GM23338 (cell line): Measurements from ENCODE around the gene AOPEP. TPM values are rescaled to one million over a fixed set of nuclear protein-coding genes. Genes with fewer than 3 reads are reported as not detected.

ENCODE experiments used
- ATAC-seq: fragments of 200-7000 bp; cut with Tn5 transposase; 3 replicates; pipeline ENCODE4 v1.9.1; 2020
- DNase-seq: peaks from one replicate; pipeline ENCODE4 v3.0.0-alpha.2; 2015; ENCODE audit warnings: low spot score
- H2AFZ ChIP-seq: fragments of 200-600 bp; sonication (generic); 2 replicates; pipeline ENCODE4 v1.8.0; 2016; ENCODE audit warnings: antibody characterized with exemption, mild to moderate bottlenecking, moderate library complexity
- H3F3A ChIP-seq: fragments of 200-600 bp; sonication (generic); replicated peaks from 2 replicates; pipeline ENCODE4 v1.8.0; 2017; ENCODE audit warnings: antibody characterized with exemption, mixed run types, low read depth
- H3K27ac ChIP-seq: fragments of 200-600 bp; sonication (generic); 2 replicates; pipeline ENCODE4 v1.6.1; 2016; ENCODE audit warnings: low read depth
- H3K27me3 ChIP-seq: fragments of 200-600 bp; sonication (generic); 2 replicates; pipeline ENCODE4 v1.8.0; 2016; ENCODE audit warnings: mild to moderate bottlenecking, mixed run types, moderate library complexity; ENCODE audit not compliant: insufficient read depth
- H3K36me3 ChIP-seq: fragments of 200-600 bp; sonication (generic); 2 replicates; pipeline ENCODE4 v1.8.0; 2016; ENCODE audit warnings: mild to moderate bottlenecking; ENCODE audit not compliant: insufficient read depth
- H3K4me1 ChIP-seq: fragments of 200-600 bp; sonication (generic); 2 replicates; pipeline ENCODE4 v1.8.0; 2016; ENCODE audit warnings: mild to moderate bottlenecking, moderate library complexity; ENCODE audit not compliant: insufficient read depth
- H3K4me2 ChIP-seq: fragments of 200-600 bp; sonication (generic); 2 replicates; pipeline ENCODE4 v1.7.1; 2017; ENCODE audit warnings: mixed run types
- H3K4me3 ChIP-seq: fragments of 200-600 bp; sonication (generic); 2 replicates; pipeline ENCODE4 v1.6.1; 2016; ENCODE audit warnings: mixed run types
- H3K79me2 ChIP-seq: fragments of 200-600 bp; sonication (generic); replicated peaks from 2 replicates; pipeline ENCODE4 v1.8.0; 2017; ENCODE audit warnings: mild to moderate bottlenecking; ENCODE audit not compliant: insufficient read depth
- H3K9me2 ChIP-seq: fragments of 200-600 bp; sonication (generic); 2 replicates; pipeline ENCODE4 v1.8.0; 2017; ENCODE audit not compliant: insufficient read depth
- H4K20me1 ChIP-seq: fragments of 200-600 bp; sonication (generic); replicated peaks from 2 replicates; pipeline ENCODE4 v1.8.0; 2017; ENCODE audit warnings: mild to moderate bottlenecking; ENCODE audit not compliant: insufficient read depth
- H3K27ac Mint-ChIP-seq: 2 replicates; pipeline ENCODE4 v1.8.0; 2020; ENCODE audit warnings: inconsistent platforms, mild to moderate bottlenecking, moderate library complexity, mixed read lengths
- H3K27me3 Mint-ChIP-seq: 3 replicates; pipeline ENCODE4 v1.8.0; 2022; ENCODE audit warnings: low read depth, mild to moderate bottlenecking, moderate library complexity, mixed read lengths, inconsistent platforms; ENCODE audit not compliant: insufficient read depth, poor library complexity
- H3K36me3 Mint-ChIP-seq: 3 replicates; pipeline ENCODE4 v1.8.0; 2021; ENCODE audit warnings: low read depth, mild to moderate bottlenecking, inconsistent platforms, moderate library complexity, mixed read lengths
- H3K4me1 Mint-ChIP-seq: 3 replicates; pipeline ENCODE4 v1.8.0; 2020; ENCODE audit warnings: mild to moderate bottlenecking, inconsistent platforms, mixed read lengths
- H3K4me3 Mint-ChIP-seq: 3 replicates; pipeline ENCODE4 v1.8.0; 2021; ENCODE audit warnings: moderate library complexity, mild to moderate bottlenecking, inconsistent platforms, mixed read lengths
- H3K9me3 Mint-ChIP-seq: 3 replicates; pipeline ENCODE4 v1.8.0; 2020; ENCODE audit warnings: moderate library complexity, mild to moderate bottlenecking, inconsistent platforms, mixed read lengths
- CREB1 ChIP-seq: fragments of 250-450 bp; sonication (Bioruptor Pico); IDR thresholded peaks from 2 replicates; pipeline ENCODE4 v1.5.0; 2020; ENCODE audit warnings: low read depth, mild to moderate bottlenecking, moderate library complexity
- CTCF ChIP-seq, 2 experiments: fragments of 200-600 bp in 1 of 2; sonication (generic) in 1 of 2; conservative IDR thresholded peaks; 2 replicates each; pipeline versions ENCODE4 v1.5.1 to v1.6.1; 2016 to 2017; ENCODE audit warnings: antibody characterized with exemption in 2 of 2, low read depth in 2 of 2, mild to moderate bottlenecking in 2 of 2, moderate library complexity in 1 of 2
- EZH2 ChIP-seq: fragments of 200-600 bp; sonication (generic); IDR thresholded peaks from one replicate; pipeline ENCODE4 v1.8.0; 2017; ENCODE audit warnings: antibody characterized with exemption, mild to moderate bottlenecking, low read depth; ENCODE audit not compliant: unreplicated experiment
- EZH2phosphoT487 ChIP-seq: fragments of 200-600 bp; sonication (generic); IDR thresholded peaks from one replicate; pipeline ENCODE4 v1.8.1; 2018; ENCODE audit warnings: antibody characterized with exemption; ENCODE audit not compliant: unreplicated experiment
- POLR2AphosphoS5 ChIP-seq: IDR thresholded peaks from 2 replicates; pipeline ENCODE4 v1.6.1; 2016; ENCODE audit warnings: antibody characterized with exemption, low read depth
- REST ChIP-seq: IDR thresholded peaks from one replicate; pipeline ENCODE4 v1.6.1; 2018; ENCODE audit warnings: antibody characterized with exemption; ENCODE audit not compliant: unreplicated experiment
- STAT1 ChIP-seq: IDR thresholded peaks from one replicate; pipeline ENCODE4 v1.6.1; 2016; ENCODE audit warnings: antibody characterized with exemption; ENCODE audit not compliant: unreplicated experiment
- polyA plus RNA-seq: library from polyadenylated mRNA; unstranded; fragments of >200 nt; fragmentation: Nextera tagmentation; extraction: Ambion mirVana; gene quantifications from 2 replicates; pipeline ENCODE4 v1.2.1, GENCODE V29; 2016
- total RNA-seq: library from RNA; depleted of rRNA; stranded (reverse); fragments of >200 nt; shearing (Covaris generic); gene quantifications from 2 replicates; pipeline ENCODE4 v1.2.3, GENCODE V29; 2014

Gene AOPEP
- total and polyA plus RNA-seq, 2 experiments from 2014 or later, result 7.0 to 16.5 TPM

GRCh38 chr9:94927762-94928670 is 201.5 kb downstream of the AOPEP start (continued):
- TF ChIP-seq CREB1 (CRISPR knock-in tag) (no peak), STAT1 (no peak), EZH2 (no peak), EZH2phosphoT487 (no peak), REST (no peak), CTCF (conservative IDR thresholded peaks at IDR 0.05; ENCODE audit: low read depth in 2 of 2) (no peak)

- peaks cover 21% of the 10 kb centered on the region for H3K4me1 Mint-ChIP-seq
- DNase-seq (no peak), ATAC-seq (no peak)
- no peak overlapping the region for H3K4me2 ChIP-seq
- peaks cover 5% of the 10 kb centered on the region; the same call in 1 of the 3 replicates for H3K36me3 Mint-ChIP-seq
- H3F3A ChIP-seq, result no peaks in the 10 kb centered on the region
- no peak overlapping the region for H3K4me3 ChIP-seq
- no peaks in the 10 kb centered on the region; the same call in 2 of the 3 replicates for H3K9me3 Mint-ChIP-seq
- H3K4me3 Mint-ChIP-seq, result no peak overlapping the region
- H3K27me3 Mint-ChIP-seq, result peaks cover 6% of the 10 kb centered on the region
- no peak overlapping the region for H2AFZ ChIP-seq
- no peaks in the 10 kb centered on the region for H3K27me3 ChIP-seq
- H3K27ac ChIP-seq, result no peak overlapping the region
- no peaks in the 10 kb centered on the region for H3K4me1 ChIP-seq
- no peak overlapping the region for H3K27ac Mint-ChIP-seq
- H3K9me2 ChIP-seq, result no peaks in the 10 kb centered on the region
- H4K20me1 ChIP-seq, result no peaks in the 10 kb centered on the region
- no peaks in the 10 kb centered on the region for H3K79me2 ChIP-seq
- H3K36me3 ChIP-seq, result no peaks in the 10 kb centered on the region
- TF ChIP-seq POLR2AphosphoS5 (no peak), REST (no peak)
Measured at GRCh38 chr9:94928691-94929368, 202.3 kb downstream of the AOPEP start.
